ENCODE measurements around the gene YDJC.
A peak's percentile ranks its signal among the peaks of the same experiment; 100 is the strongest.

- TF ChIP-seq POLR2A (IDR thresholded peaks at IDR 0.05; ENCODE audit: control extremely low read depth in 1 of 2, low read depth in 2 of 2, low read length in 2 of 2) (peak in 1 of 2 experiments; percentile 64; a peak in 2 of 3 replicates), CREB1 (IDR thresholded peaks at IDR 0.05) (peak; percentile 45), JUND (IDR thresholded peaks at IDR 0.05; ENCODE audit: low read length) (no peak), EZH2 (IDR thresholded peaks at IDR 0.05; ENCODE audit: low read depth, low read length, severe bottlenecking) (no peak), CTCF (IDR thresholded peaks at IDR 0.05; ENCODE audit: control extremely low read depth in 1 of 3, insufficient read depth in 1 of 3, low read depth in 1 of 3, low read length in 3 of 3) (0 out of 4 replicates have a peak, but pooled peaks of 1 of the 3 experiments have one; percentile 2), TAF1 (IDR thresholded peaks at IDR 0.05; ENCODE audit: low read depth, low read length) (peak; percentile 84), CBX5 (IDR thresholded peaks at IDR 0.05; ENCODE audit: low read depth, low read length) (no peak), FOSL1 (IDR thresholded peaks at IDR 0.05; ENCODE audit: insufficient read depth, low read depth, low read length) (no peak)
These were observed 12.2 kb upstream of the YDJC start, which contains the start of gene SDF2L1 for GRCh38 chr22:21641789-21642583.

All from H1 (cell line).